Gastroesophageal sphincter (tissue), 4 donors: Measurements from ENCODE around the gene ZMAT2. TPM values are rescaled to one million over a fixed set of nuclear protein-coding genes. Genes with fewer than 3 reads are reported as not detected.

ENCODE experiments used
- ATAC-seq: fragments of 150-250 bp; one replicate; pipeline ENCODE4 v1.9.1; 2016; ENCODE audit warnings: mild to moderate bottlenecking, moderate library complexity
- H3K27ac ChIP-seq, 4 donors: fragments of 200-600 bp; sonication (generic) in 3 of 4; 1 replicate in 3 of 4; 2 replicates in 1 of 4; pipeline ENCODE4 v1.5.1; 2016 to 2019
- H3K27me3 ChIP-seq: fragments of 200-600 bp; sonication (generic); one replicate; pipeline ENCODE4 v1.5.1; 2019
- H3K36me3 ChIP-seq, 2 donors: fragments of 200-600 bp; sonication (generic); one replicate each; pipeline ENCODE4 v1.5.1; 2019; ENCODE audit warnings: control low read depth in 1 of 2
- H3K4me1 ChIP-seq, 3 donors: fragments of 200-600 bp; sonication (generic); 1 replicate in 2 of 3; 2 replicates in 1 of 3; pipeline ENCODE4 v1.5.1; 2016 to 2019; ENCODE audit warnings: control low read depth in 2 of 3
- H3K4me3 ChIP-seq, 2 donors: fragments of 200-600 bp; sonication (generic); one replicate each; pipeline ENCODE4 v1.5.1; 2019; ENCODE audit warnings: mild to moderate bottlenecking in 1 of 2, moderate library complexity in 1 of 2
- H3K9me3 ChIP-seq, 3 donors: fragments of 200-600 bp; sonication (generic); one replicate each; pipeline ENCODE4 v1.5.1; 2017 to 2019; ENCODE audit warnings: control low read depth in 2 of 3
- EP300 ChIP-seq: sonication (generic); formaldehyde crosslinking; IDR thresholded peaks from one replicate; pipeline ENCODE4 v1.6.1; 2017; ENCODE audit warnings: antibody characterized with exemption, mild to moderate bottlenecking
- POLR2A ChIP-seq, 2 donors: fragments of 450-650 bp; IDR thresholded peaks; one replicate each; pipeline ENCODE4 v1.6.1; 2017; ENCODE audit warnings: antibody characterized with exemption in 2 of 2, mild to moderate bottlenecking in 2 of 2, moderate library complexity in 1 of 2
- POLR2AphosphoS5 ChIP-seq: sonication (generic); formaldehyde crosslinking; IDR thresholded peaks from one replicate; pipeline ENCODE4 v1.6.1; 2017; ENCODE audit warnings: antibody characterized with exemption
- WGBS, 2 donors: methylation state at CpG; one replicate each; pipeline ENCODE4 v1.1.5; 2018; ENCODE audit warnings: low coverage in 1 of 2; 5-methylcytosine and 5-hydroxymethylcytosine counted together
- total RNA-seq, 4 donors: library from RNA; depleted of rRNA; stranded (reverse); fragments of >200 nt; gene quantifications; one replicate each; pipeline ENCODE4 v1.1.0, GENCODE V29; 2016
- TF ChIP-seq, protein P1 (sequence below), 4 experiments: fragments of 200-600 bp in 2 of 4; fragments of 450-650 bp in 2 of 4; sonication (generic) in 1 of 4; IDR thresholded peaks; one replicate each; pipeline ENCODE4 v1.5.1; 2017 to 2019; ENCODE audit warnings: antibody characterized with exemption in 4 of 4, mild to moderate bottlenecking in 2 of 4, moderate library complexity in 2 of 4

The ZMAT2 gene
- total RNA-seq, 4 donors from 2014 or later: 35.8 to 47.2 (median 45.0) TPM

DNA sequence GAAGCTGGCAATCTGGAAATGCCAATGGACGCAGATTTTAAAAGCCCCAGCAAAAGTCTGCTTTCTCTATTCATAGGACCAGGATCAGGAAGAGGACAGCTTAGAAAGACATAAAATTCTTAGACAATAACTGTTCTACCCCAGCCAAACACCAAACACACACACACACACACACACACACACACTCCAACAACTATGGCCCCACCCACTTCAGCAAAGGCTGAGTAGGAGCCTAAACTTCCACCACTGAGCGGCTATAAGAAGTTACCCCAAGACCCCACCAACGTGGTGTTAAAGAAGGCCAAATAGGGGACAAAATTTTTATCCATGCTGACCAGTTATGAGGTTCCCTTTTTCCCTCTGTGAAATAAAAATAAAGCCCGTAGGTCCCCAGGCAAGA lies 32.9 kb downstream of the ZMAT2 start:
- peaks cover 66% of the 10 kb centered on the region for H3K27me3 ChIP-seq
- 49 to 68% methylated on average over 4 of the region's 4 CpGs for WGBS, 2 donors
- no peak for ATAC-seq
- no peak overlapping the region for H3K4me3 ChIP-seq
- no peaks in the 10 kb centered on the region for H3K36me3 ChIP-seq
- no peak overlapping the region for H3K27ac ChIP-seq
- TF ChIP-seq, protein P1, sequence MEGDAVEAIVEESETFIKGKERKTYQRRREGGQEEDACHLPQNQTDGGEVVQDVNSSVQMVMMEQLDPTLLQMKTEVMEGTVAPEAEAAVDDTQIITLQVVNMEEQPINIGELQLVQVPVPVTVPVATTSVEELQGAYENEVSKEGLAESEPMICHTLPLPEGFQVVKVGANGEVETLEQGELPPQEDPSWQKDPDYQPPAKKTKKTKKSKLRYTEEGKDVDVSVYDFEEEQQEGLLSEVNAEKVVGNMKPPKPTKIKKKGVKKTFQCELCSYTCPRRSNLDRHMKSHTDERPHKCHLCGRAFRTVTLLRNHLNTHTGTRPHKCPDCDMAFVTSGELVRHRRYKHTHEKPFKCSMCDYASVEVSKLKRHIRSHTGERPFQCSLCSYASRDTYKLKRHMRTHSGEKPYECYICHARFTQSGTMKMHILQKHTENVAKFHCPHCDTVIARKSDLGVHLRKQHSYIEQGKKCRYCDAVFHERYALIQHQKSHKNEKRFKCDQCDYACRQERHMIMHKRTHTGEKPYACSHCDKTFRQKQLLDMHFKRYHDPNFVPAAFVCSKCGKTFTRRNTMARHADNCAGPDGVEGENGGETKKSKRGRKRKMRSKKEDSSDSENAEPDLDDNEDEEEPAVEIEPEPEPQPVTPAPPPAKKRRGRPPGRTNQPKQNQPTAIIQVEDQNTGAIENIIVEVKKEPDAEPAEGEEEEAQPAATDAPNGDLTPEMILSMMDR (IDR thresholded peaks at IDR 0.05): no peak
- TF ChIP-seq POLR2AphosphoS5 (no peak), POLR2A (IDR thresholded peaks at IDR 0.05) (no peak), EP300 (no peak)
- H3K9me3 ChIP-seq: no peaks in the 10 kb centered on the region
- no peaks in the 10 kb centered on the region for H3K4me1 ChIP-seq

DNA sequence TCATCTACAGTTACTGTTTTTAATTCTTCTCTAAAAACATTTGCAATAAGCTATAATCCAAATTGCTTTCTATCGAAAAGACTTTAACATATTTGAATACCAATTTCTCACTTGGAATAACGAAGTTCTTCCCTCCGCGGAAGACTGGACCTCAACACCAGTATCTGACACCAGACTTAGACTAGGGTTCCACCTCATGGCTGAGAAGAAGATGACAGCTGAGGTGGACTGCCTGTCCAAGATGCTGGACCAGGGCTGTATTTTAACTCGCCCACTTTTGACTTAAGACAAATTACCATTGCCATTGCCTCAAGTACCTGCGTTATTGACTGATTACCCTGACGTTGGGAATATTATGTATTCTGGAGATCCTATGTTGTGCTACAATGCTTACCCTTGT lies 34.1 kb downstream of the ZMAT2 start:
- 54 to 63% methylated on average over 7 of the region's 7 CpGs for WGBS, 2 donors
- no peak overlapping the region for H3K27ac ChIP-seq
- ATAC-seq: no peak
- TF ChIP-seq POLR2A (IDR thresholded peaks at IDR 0.05) (no peak), POLR2AphosphoS5 (no peak)
- TF ChIP-seq, protein P1 (IDR thresholded peaks at IDR 0.05): peak in 3 of 4 experiments; percentile 21 to 35 (median 29)
- H3K36me3 ChIP-seq: no peaks in the 10 kb centered on the region
- peaks cover 0 to 11% (median 0%) of the 10 kb centered on the region in 3 donors for H3K9me3 ChIP-seq
- no peaks in the 10 kb centered on the region for H3K4me1 ChIP-seq
- no peak overlapping the region for H3K4me3 ChIP-seq
- peaks cover 64% of the 10 kb centered on the region for H3K27me3 ChIP-seq

DNA sequence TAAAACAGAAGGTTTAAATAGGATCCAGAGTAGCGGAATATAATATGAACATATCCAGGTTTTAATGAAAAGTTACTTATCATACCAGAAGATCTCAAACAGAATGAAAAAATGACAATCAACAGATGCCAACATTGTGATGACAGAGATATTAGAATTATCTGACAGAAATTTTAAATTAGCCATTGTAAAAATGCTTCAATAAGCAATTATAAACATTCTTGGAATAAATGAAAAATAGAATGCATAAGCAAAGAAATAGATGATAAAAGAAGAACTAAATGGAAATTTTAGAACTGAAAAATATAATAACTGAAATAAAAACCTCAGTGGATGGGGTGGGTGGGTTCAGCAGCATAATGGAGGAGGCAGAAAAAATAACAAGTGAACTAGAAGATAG lies 37.2 kb downstream of the ZMAT2 start:
- TF ChIP-seq EP300: no peak
- TF ChIP-seq POLR2A (IDR thresholded peaks at IDR 0.05): no peak
- TF ChIP-seq, protein P1 (IDR thresholded peaks at IDR 0.05): no peak
- TF ChIP-seq POLR2AphosphoS5: no peak
- Histone ChIP-seq H3K27me3 (peaks cover 34% of the 10 kb centered on the region), H3K36me3 (no peaks in the 10 kb centered on the region), H3K4me3 (no peak overlapping the region), H3K27ac (no peak overlapping the region), H3K9me3 (peaks cover 0 to 13% (median 0%) of the 10 kb centered on the region in 3 donors), H3K4me1 (no peaks in the 10 kb centered on the region)
- ATAC-seq: no peak
- 50 to 82% methylated on average over 1 of the region's 1 CpG for WGBS, 2 donors

GRCh38 chr5:140741967-140742366 lies 41.7 kb downstream of the ZMAT2 start:
- H3K4me1 ChIP-seq: no peaks in the 10 kb centered on the region
- peaks cover 0 to 36% (median 0%) of the 10 kb centered on the region in 3 donors for H3K9me3 ChIP-seq
- H3K36me3 ChIP-seq: no peaks in the 10 kb centered on the region
- no peak for ATAC-seq
- H3K27me3 ChIP-seq: peaks cover 8% of the 10 kb centered on the region
- H3K27ac ChIP-seq: no peak overlapping the region
- 69 to 100% methylated on average over 1 of the region's 1 CpG for WGBS, 2 donors
- no peak for TF ChIP-seq POLR2AphosphoS5
- TF ChIP-seq EP300: no peak
- no peak for TF ChIP-seq POLR2A (IDR thresholded peaks at IDR 0.05)
- TF ChIP-seq, protein P1 (IDR thresholded peaks at IDR 0.05): no peak
- H3K4me3 ChIP-seq: no peak overlapping the region

GRCh38 chr5:140753561-140753960 lies 53.3 kb downstream of the ZMAT2 start:
- Histone ChIP-seq H3K27me3 (peaks cover 11% of the 10 kb centered on the region), H3K36me3 (no peaks in the 10 kb centered on the region), H3K4me3 (no peak overlapping the region), H3K4me1 (no peaks in the 10 kb centered on the region), H3K27ac (no peak overlapping the region), H3K9me3 (peaks cover 0 to 78% (median 0%) of the 10 kb centered on the region in 3 donors)
- TF ChIP-seq POLR2A (IDR thresholded peaks at IDR 0.05): no peak
- TF ChIP-seq, protein P1 (IDR thresholded peaks at IDR 0.05): no peak
- ATAC-seq: no peak
- 80% methylated on average over 1 of the region's 5 CpGs; no CpG with 5 or more reads in 1 of the 2 donors for WGBS, 2 donors
